Heart right ventricle (tissue), 16 donors: Measurements from ENCODE around the gene DAO. TPM values are rescaled to one million over a fixed set of nuclear protein-coding genes. Genes with fewer than 3 reads are reported as not detected.

Experiments
- ATAC-seq, 8 donors: fragments of 200-7000 bp; cut with Tn5 transposase; one replicate each; pipeline ENCODE4 v1.9.1; 2020; ENCODE audit warnings: mild to moderate bottlenecking in 8 of 8, moderate library complexity in 8 of 8, moderate number of reproducible peaks in 1 of 8
- DNase-seq, 2 donors: peaks; one replicate each; pipeline ENCODE4 v3.0.0-alpha.2; 2020
- H3K27ac ChIP-seq, 10 donors: fragments of 200-600 bp; sonication (generic) in 2 of 10; one replicate each; pipeline versions ENCODE4 v1.5.0 to v1.8.0; 2020 to 2022; ENCODE audit warnings: mild to moderate bottlenecking in 3 of 10
- H3K27me3 ChIP-seq, 7 donors: fragments of 200-600 bp; one replicate each; pipeline ENCODE4 v1.8.0; 2021 to 2022; ENCODE audit warnings: mild to moderate bottlenecking in 2 of 7
- H3K36me3 ChIP-seq, 9 donors: fragments of 200-600 bp; sonication (generic) in 1 of 9; one replicate each; pipeline versions ENCODE4 v1.5.0 to v1.8.0; 2020 to 2022; ENCODE audit warnings: mild to moderate bottlenecking in 2 of 9
- H3K4me1 ChIP-seq, 9 donors: fragments of 200-600 bp; sonication (generic) in 1 of 9; one replicate each; pipeline versions ENCODE4 v1.5.0 to v1.8.0; 2020 to 2022; ENCODE audit warnings: mild to moderate bottlenecking in 4 of 9
- H3K4me3 ChIP-seq, 10 donors: fragments of 200-600 bp; sonication (generic) in 2 of 10; one replicate each; pipeline versions ENCODE4 v1.5.0 to v1.8.0; 2020 to 2022; ENCODE audit warnings: mild to moderate bottlenecking in 7 of 10, moderate library complexity in 2 of 10
- H3K9me3 ChIP-seq, 11 donors: fragments of 200-600 bp in 10 of 11; sonication (generic) in 2 of 11; one replicate each; pipeline versions ENCODE4 v1.5.0 to v1.8.0; 2013 to 2022; ENCODE audit warnings: mild to moderate bottlenecking in 2 of 11, control low read depth in 1 of 11, moderate library complexity in 1 of 11
- CTCF ChIP-seq, 9 donors: fragments of 200-600 bp; sonication (generic) in 2 of 9; IDR thresholded peaks; one replicate each; pipeline versions ENCODE4 v1.5.0 to v1.8.0; 2021 to 2022; ENCODE audit warnings: antibody characterized with exemption in 9 of 9, mild to moderate bottlenecking in 5 of 9, moderate library complexity in 1 of 9
- WGBS, 2 donors: extraction: QIAGEN DNeasy Blood & Tissue Kit; methylation state at CpG; one replicate each; pipeline ENCODE4 v1.1.7; 2013; ENCODE audit warnings: inconsistent platforms in 1 of 2; 5-methylcytosine and 5-hydroxymethylcytosine counted together
- intact Hi-C, 10 donors: fragments of 100-400 bp; cut with DNase I; formaldehyde crosslinking; loops; one replicate each; pipeline versions ENCODE4 v1.11.1 to v1.14.2; 2022
- polyA plus RNA-seq, 2 donors: library from polyadenylated mRNA; stranded (reverse); fragments of 200-250 nt; gene quantifications; one replicate each; pipeline ENCODE4 v1.2.3, GENCODE V29; 2013
- total RNA-seq, 10 donors: library from RNA; stranded (reverse); fragmentation: NEBNext Ultra II Directional in 3 of 10; extraction: Animal tissue kit (Norgen Biotek cat#: 25700) in 3 of 10; gene quantifications; one replicate each; pipeline versions ENCODE4 v1.2.1 to v1.2.4, GENCODE V29; 2021 to 2023
- donor health status: Arrhythmogenic right ventricular cardiomyopathy.
- donor health status: ischemic (EF 13 %, LVEDD 7.1; RV severe dilation, severe dysfunction).
- donor health status: healthy with polysubstance abuse.
- donor health status: DM: no; HTN: yes; CAD: no.
- donor health status: DM: no; HTN: no; CAD: no.
- donor health status: ischemic (EF 25% LVEDD 6.9; RV normal size, moderate dysfunction).
- donor health status: ischemic (EF 25% LVEDD 5.7; RV mildly dilated, moderate dysfunction).
- donor health status: healthy.
- donor health status: DM: yes; HTN: yes; CAD: no.
- donor health status: Ischemic cardiomyopathy.
- donor health status: ischemic (EF 35%, LVEDD 5.7; RV mildly dilated, moderate dysfunction).
- donor health status: nonischemic (EF 11% LVEDD 7.7; RV severe dilation, severe dysfunction).
- donor health status: DM: yes; HTN: yes; CAD: no.
- donor health status: PGD.
- donor health status: ischemic (EF 29% LVEDD 5.4; RV normal size, mild dysfunction).
- donor health status: nonischemic (EF 23%, LVEDD 6.1; RV moderate dilation, normal function).

Gene DAO
- total and polyA plus RNA-seq, 12 donors = not detected

GRCh38 chr12:108846290-108846701 is 33.6 kb upstream of the DAO start:
- 35 to 38% methylated on average over 5 of the region's 5 CpGs for WGBS, 2 donors
- peak; percentile 62 to 72 for DNase-seq
- H3K36me3 ChIP-seq = peaks cover 0 to 83% (median 18%) of the 10 kb centered on the region in 9 donors
- intact Hi-C loops = loop anchor here in 1 of 10 donors (5.0 kb wide), 1 partner anchor 119 kb away; no protein-coding TSS in a partner anchor
- no peak overlapping the region for H3K4me3 ChIP-seq
- ATAC-seq = peak; percentile 57 to 93 (median 70)
- peak overlapping the region in 9 of 10 donors; percentile 13 to 95 (median 68) for H3K27ac ChIP-seq
- TF ChIP-seq CTCF (IDR thresholded peaks at IDR 0.05) = no peak
- H3K9me3 ChIP-seq = no peaks in the 10 kb centered on the region
- peaks cover 21 to 94% (median 79%) of the 10 kb centered on the region in 9 donors for H3K4me1 ChIP-seq
- no peaks in the 10 kb centered on the region for H3K27me3 ChIP-seq

GRCh38 chr12:108847705-108848104 is 32.2 kb upstream of the DAO start:
- ATAC-seq (no peak), DNase-seq (no peak)
- Histone ChIP-seq H3K4me1 (peaks cover 23 to 94% (median 84%) of the 10 kb centered on the region in 9 donors), H3K27me3 (no peaks in the 10 kb centered on the region), H3K9me3 (no peaks in the 10 kb centered on the region), H3K36me3 (peaks cover 0 to 83% (median 18%) of the 10 kb centered on the region in 9 donors), H3K27ac (peak overlapping the region in 6 of 10 donors; percentile 52 to 95 (median 71)), H3K4me3 (no peak overlapping the region)
- intact Hi-C loops = loop anchor here in 1 of 10 donors (5.0 kb wide), 1 partner anchor 120 kb away; no protein-coding TSS in a partner anchor
- no peak for TF ChIP-seq CTCF (IDR thresholded peaks at IDR 0.05)
- 92 to 93% methylated on average over 10 of the region's 10 CpGs for WGBS, 2 donors

GRCh38 chr12:108849660-108850059 is 30.2 kb upstream of the DAO start:
- Histone ChIP-seq H3K36me3 (peaks cover 0 to 66% (median 18%) of the 10 kb centered on the region in 9 donors), H3K4me1 (peaks cover 43 to 96% (median 86%) of the 10 kb centered on the region in 9 donors), H3K9me3 (no peaks in the 10 kb centered on the region), H3K27ac (peak overlapping the region in 8 of 10 donors; percentile 27 to 95 (median 51)), H3K27me3 (no peaks in the 10 kb centered on the region), H3K4me3 (no peak overlapping the region)
- ATAC-seq (no peak), DNase-seq (peak; percentile 46 to 58)
- intact Hi-C loops = loop anchor here in 9 of 10 donors (2.0 to 10.0 kb wide), 9 partner anchors 32 to 285 kb away; partner anchors contain the start of genes CORO1C (in 2 of the 9), ISCU (in 2 of the 9) and SART3 (in 2 of the 9)
- no peak for TF ChIP-seq CTCF (IDR thresholded peaks at IDR 0.05)

- Histone ChIP-seq H3K36me3 (peaks cover 0 to 52% (median 18%) of the 10 kb centered on the region in 9 donors), H3K4me1 (peaks cover 50 to 96% (median 89%) of the 10 kb centered on the region in 9 donors), H3K9me3 (peaks cover 0 to 5% (median 0%) of the 10 kb centered on the region in 11 donors), H3K4me3 (peak overlapping the region in 4 of 10 donors; percentile 35 to 40 (median 39)), H3K27ac (peak overlapping the region in 8 of 10 donors; percentile 65 to 98 (median 97)), H3K27me3 (no peaks in the 10 kb centered on the region)
- 34 to 42% methylated on average over 9 of the region's 9 CpGs for WGBS, 2 donors
- TF ChIP-seq CTCF (IDR thresholded peaks at IDR 0.05) = peak in 5 of 9 donors; percentile 17 to 45 (median 38)
- ATAC-seq (peak in 7 of 8 donors; percentile 20 to 56 (median 53)), DNase-seq (peak; percentile 62 to 82)
- intact Hi-C loops = loop anchor here in 9 of 10 donors (2.0 to 10.0 kb wide), 9 partner anchors 34 to 286 kb away; partner anchors contain the start of genes CORO1C (in 2 of the 9), ISCU (in 2 of the 9) and SART3 (in 2 of the 9)
These were observed 28.9 kb upstream of the DAO start for GRCh38 chr12:108850854-108851573.
